ENCODE measurements around the gene AFAP1L2. TPM values are rescaled to one million over a fixed set of nuclear protein-coding genes. Genes with fewer than 3 reads are reported as not detected.

Gene AFAP1L2
- polyA plus RNA-seq, 1 experiment, result 0.22 TPM

GRCh38 chr10:114399576-114399975 is 4.7 kb downstream of the AFAP1L2 start:
- POLR2A ChIA-PET, result no interaction called here
- Histone ChIP-seq H3K36me3 (ENCODE audit: control insufficient read depth, insufficient read depth, low read length) (no peaks in the 10 kb centered on the region), H3K27me3 (ENCODE audit: control insufficient read depth, insufficient read depth, low read length) (peaks cover 37% of the 10 kb centered on the region), H3K4me3 (ENCODE audit: low read depth, low read length) (no peak overlapping the region)
- DNase-seq (ENCODE audit: low read depth), result no peak
- CTCF ChIA-PET, result interaction anchor here (1.3 kb wide), 1 partner anchor 96 kb away, joined by 4 read pairs; no protein-coding TSS in a partner anchor
- no peak for TF ChIP-seq CTCF (IDR thresholded peaks at IDR 0.05; ENCODE audit: insufficient read depth, low read depth, low read length)

- H3K36me3 ChIP-seq (ENCODE audit: control insufficient read depth, insufficient read depth, low read length), result no peaks in the 10 kb centered on the region
- H3K27me3 ChIP-seq (ENCODE audit: control insufficient read depth, insufficient read depth, low read length), result peaks cover 35% of the 10 kb centered on the region
- H3K4me3 ChIP-seq (ENCODE audit: low read depth, low read length), result no peak overlapping the region
- POLR2A ChIA-PET, result no interaction called here
- no peak for TF ChIP-seq CTCF (IDR thresholded peaks at IDR 0.05; ENCODE audit: insufficient read depth, low read depth, low read length)
- CTCF ChIA-PET, result interaction anchor here (1.7 kb wide), 1 partner anchor 10 kb away, joined by 4 read pairs; no protein-coding TSS in a partner anchor
- DNase-seq (ENCODE audit: low read depth), result no peak
Measured at GRCh38 chr10:114398587-114399331, 5.5 kb downstream of the AFAP1L2 start.

GRCh38 chr10:114397651-114398145 is 6.6 kb downstream of the AFAP1L2 start:
- Histone ChIP-seq H3K36me3 (ENCODE audit: control insufficient read depth, insufficient read depth, low read length) (no peaks in the 10 kb centered on the region), H3K4me3 (ENCODE audit: low read depth, low read length) (no peak overlapping the region), H3K27me3 (ENCODE audit: control insufficient read depth, insufficient read depth, low read length) (peaks cover 27% of the 10 kb centered on the region)
- no peak for TF ChIP-seq CTCF (IDR thresholded peaks at IDR 0.05; ENCODE audit: insufficient read depth, low read depth, low read length)
- no peak for DNase-seq (ENCODE audit: low read depth)
- CTCF ChIA-PET, result interaction anchor here (0.6 to 1.7 kb wide), 2 partner anchors 9 to 1160 kb away, joined by 3 to 4 read pairs; no protein-coding TSS in a partner anchor
- POLR2A ChIA-PET, result no interaction called here

- Histone ChIP-seq H3K4me3 (ENCODE audit: low read depth, low read length) (no peak overlapping the region), H3K27me3 (ENCODE audit: control insufficient read depth, insufficient read depth, low read length) (peaks cover 24% of the 10 kb centered on the region), H3K36me3 (ENCODE audit: control insufficient read depth, insufficient read depth, low read length) (no peaks in the 10 kb centered on the region)
- no peak for TF ChIP-seq CTCF (IDR thresholded peaks at IDR 0.05; ENCODE audit: insufficient read depth, low read depth, low read length)
- no peak for DNase-seq (ENCODE audit: low read depth)
- ChIA-PET CTCF (interaction anchor here (0.5 kb wide), 1 partner anchor 809 kb away, joined by 3 read pairs; no protein-coding TSS in a partner anchor), POLR2A (no interaction called here)
Measured at GRCh38 chr10:114396464-114396863, 7.8 kb downstream of the AFAP1L2 start.

GRCh38 chr10:114395366-114396022 is 8.8 kb downstream of the AFAP1L2 start:
- Histone ChIP-seq H3K36me3 (ENCODE audit: control insufficient read depth, insufficient read depth, low read length) (no peaks in the 10 kb centered on the region), H3K27me3 (ENCODE audit: control insufficient read depth, insufficient read depth, low read length) (peaks cover 24% of the 10 kb centered on the region), H3K4me3 (ENCODE audit: low read depth, low read length) (no peak overlapping the region)
- ChIA-PET POLR2A (no interaction called here), CTCF (interaction anchor here (0.8 kb wide), 1 partner anchor 92 kb away, joined by 3 read pairs; no protein-coding TSS in a partner anchor)
- DNase-seq (ENCODE audit: low read depth), result no peak
- TF ChIP-seq CTCF (IDR thresholded peaks at IDR 0.05; ENCODE audit: insufficient read depth, low read depth, low read length), result no peak

Data from BJ (cell line).